CD1c-positive myeloid dendritic cell (primary cell): ENCODE measurements around the gene DHRS3.
"Not testable (repeated sequence)": the region's sequence is repeated elsewhere in the genome, so short reads cannot be mapped to it uniquely, and the experiment has no call there.

Experiments
- DNase-seq: peaks from one replicate; pipeline ENCODE4 v3.0.0-alpha.2; 2016; ENCODE audit errors: extremely low spot score

The DHRS3 gene

DNA sequence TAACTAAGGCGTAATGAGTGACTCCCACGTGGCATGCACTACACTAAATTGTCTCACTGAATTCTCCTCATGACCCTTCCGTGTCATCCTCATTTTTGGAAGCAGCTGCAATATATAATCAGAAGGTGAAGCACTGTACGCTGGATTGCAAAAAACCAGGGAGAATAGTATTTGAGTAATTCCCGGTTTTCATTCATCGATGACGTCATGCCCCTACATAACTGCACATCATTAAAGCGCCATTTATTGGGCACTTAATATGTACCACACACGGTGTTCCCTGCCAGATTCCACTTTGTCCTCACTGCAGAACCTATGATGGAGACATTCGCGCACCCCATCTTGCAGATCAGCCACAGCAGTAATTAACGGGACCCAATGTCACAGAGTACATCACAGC is 41.0 kb downstream of the DHRS3 start:
- DNase-seq = no peak

DNA sequence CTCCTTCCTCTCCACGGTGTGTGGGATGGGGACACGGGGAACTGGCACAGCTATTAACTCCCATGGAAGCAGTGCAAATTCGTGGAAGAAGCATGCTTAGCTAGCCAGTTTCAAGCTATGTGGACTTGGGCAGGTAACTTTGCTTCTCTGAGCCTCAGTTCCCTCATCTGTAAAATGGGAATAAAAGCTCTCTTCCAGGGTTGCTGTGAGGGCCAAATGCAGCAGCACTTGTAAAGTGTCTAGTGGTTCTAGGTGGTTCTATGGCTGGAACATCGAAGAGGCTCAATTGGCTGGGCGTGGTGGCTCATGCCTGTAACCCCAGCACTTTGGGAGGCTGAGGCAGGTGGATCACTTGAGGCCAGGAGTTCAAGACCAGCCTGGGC is 43.3 kb downstream of the DHRS3 start:
- DNase-seq = no peak

DNA sequence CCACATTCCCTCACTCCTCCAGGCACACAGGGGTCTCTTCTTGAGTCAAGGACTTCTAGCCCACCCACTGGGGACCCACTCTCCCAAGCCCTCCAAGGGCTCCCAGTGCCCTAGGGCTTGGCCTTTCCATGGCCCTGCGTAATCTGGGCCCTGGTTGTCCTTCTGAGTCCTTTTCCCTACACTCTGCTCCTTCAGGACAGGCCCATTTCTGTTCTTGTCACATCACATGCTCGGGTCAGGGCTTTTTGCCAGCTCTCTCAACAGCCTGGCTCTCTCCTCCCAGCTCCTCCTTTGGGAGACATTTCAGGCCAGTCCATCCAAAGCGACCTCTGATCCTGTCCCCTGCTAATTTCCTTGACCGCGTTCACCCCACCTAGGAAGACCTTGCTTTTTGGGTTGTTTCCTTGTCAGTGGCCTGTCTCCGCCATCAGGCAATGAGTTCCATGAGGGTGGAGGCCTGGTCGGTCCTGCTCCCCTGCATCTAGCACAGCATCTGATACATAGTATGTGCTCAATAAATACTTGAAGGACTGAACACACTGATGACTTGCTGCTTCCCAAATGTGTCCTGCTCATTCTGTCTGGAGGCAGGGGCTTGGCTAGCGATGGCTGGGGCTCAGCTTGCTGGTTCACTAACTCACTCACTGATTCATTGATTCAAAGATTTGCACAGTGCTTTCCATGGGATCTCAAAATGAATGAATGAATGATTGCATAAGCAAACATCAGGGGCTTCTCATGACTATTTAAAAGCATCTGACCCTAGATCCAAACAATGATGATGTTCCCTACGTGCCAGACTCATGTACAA is 44.8 kb downstream of the DHRS3 start:
- no peak for DNase-seq

DNA sequence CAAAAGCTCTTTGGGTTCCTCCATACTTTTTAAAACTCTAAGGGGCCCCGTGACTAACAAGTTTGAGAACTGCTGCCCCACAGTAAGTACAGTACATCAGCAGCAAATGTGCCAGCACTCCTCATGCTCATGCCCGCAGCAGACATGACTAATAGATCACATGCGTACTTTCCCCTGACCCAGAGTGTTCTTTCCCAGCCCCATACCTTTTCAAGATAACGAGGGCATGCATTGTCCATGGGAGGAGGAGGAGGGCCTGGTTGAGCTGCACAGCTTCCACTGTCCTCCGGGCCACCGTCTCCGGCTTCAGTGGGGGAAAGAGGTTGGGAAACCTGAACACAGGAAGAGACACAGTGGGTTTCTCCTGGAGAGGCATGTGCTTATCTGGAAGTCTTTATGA is 45.5 kb downstream of the DHRS3 start:
- no peak for DNase-seq

DNA sequence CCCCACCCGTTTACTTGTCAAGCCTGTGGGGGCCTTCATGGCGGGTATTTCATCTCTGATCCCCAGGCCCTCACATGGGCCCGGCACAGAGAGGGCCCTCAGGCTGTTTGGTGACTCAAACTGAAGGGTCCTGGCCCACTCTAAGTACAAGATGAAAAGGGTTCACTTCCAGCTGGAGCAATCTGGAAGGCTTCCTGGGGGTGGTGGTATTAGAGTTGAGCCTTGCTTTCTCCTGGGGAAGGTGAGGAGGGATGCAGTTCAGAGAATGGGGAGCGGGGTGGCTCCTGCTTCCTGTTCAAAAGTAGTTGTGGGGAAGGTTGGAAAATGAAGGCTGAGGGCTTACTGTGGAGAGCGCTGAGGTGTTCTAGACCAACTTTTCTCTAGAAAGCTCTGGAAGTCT is 47.7 kb downstream of the DHRS3 start:
- DNase-seq = no peak

DNA sequence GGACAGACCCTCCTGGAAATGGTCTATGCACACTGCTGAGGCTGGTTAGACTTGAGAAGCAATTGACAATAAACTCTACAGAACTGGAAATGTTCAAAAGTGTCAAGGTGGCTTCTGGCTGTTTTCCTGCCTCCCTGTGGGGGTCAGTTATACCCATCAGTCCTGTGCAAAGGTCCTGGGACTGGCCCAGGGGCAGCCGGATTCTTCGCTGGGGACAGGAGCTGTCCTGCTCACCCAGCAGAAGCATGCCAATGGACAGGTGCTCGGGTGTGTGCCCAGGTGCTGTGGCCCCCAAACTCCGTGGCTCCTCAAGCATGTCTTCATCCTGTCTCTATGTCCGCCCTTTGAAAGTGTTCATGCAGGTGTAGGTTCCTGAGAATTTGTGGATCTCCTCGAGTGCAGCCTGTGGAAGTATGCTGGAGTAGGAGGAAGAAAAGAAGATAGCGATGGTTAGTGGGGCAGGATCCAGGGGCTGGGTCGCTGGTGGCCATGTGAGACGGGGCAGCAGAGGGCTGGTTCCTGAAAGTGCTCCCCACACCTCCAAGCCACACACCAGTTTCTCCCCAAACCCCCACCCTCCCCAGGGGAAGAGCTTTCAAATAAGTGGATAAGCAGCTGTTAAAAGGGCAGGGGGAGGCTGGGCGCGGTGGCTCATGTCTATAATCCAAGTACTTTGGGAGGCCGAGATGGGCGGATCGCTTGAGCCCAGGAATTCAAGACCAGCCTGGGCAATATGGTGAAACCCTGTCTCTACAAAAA is 49.8 kb downstream of the DHRS3 start:
- no peak for DNase-seq

DNA sequence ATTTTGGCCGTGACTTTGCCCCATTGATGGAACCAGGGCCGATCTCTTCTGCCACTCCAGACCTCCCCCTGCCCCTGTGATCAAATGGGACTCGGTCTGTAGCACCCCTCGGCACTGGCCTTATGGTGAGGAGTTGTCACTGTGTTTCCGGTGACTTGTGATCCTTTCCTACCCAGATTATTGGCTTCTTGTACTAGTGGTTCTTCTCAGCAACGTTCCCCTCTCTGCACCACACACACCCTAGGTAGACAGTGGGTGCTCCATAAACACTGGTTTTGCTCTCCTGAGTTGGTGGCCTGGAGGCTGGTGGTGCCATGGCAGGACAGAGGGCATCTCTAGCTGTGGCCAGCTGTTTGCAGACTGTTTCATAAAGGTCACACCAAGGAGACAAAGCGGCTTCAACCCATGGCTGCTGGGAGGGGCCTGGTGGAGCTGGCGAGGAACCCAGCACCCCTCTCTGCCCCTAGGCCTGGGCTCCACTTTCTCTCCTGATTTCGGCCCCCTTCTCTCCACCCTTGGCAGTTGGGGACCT is 50.7 kb downstream of the DHRS3 start:
- DNase-seq = no peak

DNA sequence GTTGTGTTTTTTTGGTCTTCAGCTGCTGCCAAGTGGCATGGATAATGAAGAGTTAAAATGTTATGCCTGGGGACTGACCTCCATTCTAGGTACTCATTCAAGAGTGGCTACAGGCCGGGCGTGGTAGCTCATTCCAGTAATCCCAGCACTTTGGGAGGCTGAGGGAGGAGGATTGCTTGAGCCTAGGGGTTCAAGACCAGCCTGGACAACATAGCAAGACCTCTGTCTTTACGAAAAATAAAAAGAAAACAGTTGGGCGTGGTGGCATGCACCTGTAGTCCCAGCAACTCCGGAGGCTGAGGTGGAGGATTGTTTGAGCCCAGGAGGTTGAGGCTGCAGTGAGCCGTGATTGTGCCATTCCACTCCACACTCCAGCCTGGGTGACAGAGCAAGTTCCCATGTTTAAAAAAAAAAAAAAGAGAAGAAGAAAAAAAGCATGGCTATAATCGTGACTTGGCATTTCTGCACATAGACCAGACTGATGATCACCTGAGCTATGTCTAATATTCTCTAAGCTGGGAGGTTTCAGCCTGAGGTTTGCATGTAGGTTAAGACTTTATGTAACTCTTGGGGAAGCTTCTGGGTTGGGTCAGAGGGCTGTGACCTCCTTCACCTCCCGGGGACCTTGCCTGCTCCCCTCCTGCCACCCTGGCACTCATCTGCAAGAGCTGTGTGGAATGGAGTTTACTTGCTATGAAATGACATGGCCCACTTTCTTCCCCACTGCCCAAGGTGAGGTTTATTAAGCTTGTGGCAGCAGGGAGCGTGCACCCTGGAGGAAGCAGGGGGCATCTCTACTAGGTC is 51.3 kb downstream of the DHRS3 start:
- no peak for DNase-seq

DNA sequence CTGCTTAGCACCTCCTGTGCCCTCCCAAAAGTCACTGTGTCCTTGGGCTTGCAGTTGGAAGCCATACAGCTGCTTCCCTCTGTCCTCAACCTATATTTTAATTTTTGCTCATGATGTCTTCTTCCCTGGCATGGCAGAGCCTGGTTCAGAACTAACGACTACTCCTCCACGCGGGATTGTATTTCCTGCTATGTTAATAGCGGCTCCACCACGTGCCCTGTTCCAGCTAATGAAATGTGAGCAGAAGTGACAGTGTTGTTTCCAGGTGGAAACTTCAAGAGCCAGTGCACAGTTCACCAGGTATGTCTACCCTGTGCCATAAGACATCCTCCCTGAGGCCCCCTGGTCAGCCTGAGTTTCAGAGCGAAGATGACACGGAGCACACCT is 52.1 kb downstream of the DHRS3 start:
- DNase-seq = no peak

DNA sequence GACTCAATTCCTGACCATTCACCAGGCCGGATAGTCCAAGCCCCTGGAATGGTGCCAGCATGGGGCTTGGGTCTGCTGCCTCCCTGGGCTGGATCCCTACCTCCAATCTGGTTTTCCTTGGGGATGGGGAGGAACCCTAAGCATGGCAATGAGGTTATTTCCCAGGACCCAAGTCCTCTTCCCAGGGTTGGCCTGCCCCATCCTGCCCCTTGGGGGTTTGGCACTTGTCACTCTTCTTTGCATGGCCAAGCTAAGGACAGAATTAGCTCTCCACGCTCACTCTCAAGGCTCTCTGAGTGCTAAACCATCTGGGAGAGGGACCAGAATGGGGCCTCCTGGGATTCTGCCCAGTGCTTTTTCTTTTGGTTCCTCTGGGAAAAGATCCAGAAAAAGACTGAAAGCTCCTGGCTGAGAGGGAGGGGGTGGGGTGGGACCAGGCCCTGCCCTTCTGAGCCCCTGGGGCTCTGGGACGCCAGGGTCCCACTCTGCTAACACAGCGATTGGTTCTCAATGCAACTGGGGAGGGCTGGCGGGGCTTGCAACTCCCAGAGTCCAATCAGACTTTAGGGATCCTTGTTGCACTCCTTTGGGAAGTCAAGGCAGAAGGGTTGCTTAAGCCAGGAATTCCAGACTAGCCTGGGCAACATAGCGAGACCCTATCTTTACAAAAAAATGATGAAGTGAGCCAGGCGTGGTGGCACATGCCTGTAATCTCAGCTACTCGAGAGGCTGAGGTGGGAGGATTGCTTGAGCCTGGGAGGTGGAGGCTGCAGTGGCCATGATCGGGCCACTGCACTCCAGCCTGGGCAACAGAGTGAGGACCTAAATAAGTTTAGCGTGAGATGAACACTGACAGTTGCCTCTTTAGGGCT is 52.7 kb downstream of the DHRS3 start:
- DNase-seq = no peak

DNA sequence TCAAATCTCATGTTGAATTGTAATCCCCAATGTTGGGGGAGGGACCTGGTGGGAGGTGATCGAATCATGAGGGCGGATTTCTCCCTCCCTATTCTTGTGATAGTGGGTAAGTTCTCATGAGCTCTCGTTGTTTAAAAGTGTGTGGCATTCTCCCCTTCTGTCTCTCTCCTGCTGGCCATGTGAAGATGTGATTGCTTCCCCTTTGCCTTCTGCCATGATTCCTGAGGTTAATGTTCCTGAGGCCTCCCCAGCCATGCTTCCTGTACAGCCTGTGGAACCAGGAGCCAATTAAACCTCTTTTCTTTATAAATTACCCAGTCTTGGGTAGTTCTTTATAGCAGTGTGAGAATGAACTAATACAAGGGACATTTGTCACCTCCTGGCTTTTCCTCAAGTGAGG is 53.8 kb downstream of the DHRS3 start:
- not testable (repeated sequence) for DNase-seq

DNA sequence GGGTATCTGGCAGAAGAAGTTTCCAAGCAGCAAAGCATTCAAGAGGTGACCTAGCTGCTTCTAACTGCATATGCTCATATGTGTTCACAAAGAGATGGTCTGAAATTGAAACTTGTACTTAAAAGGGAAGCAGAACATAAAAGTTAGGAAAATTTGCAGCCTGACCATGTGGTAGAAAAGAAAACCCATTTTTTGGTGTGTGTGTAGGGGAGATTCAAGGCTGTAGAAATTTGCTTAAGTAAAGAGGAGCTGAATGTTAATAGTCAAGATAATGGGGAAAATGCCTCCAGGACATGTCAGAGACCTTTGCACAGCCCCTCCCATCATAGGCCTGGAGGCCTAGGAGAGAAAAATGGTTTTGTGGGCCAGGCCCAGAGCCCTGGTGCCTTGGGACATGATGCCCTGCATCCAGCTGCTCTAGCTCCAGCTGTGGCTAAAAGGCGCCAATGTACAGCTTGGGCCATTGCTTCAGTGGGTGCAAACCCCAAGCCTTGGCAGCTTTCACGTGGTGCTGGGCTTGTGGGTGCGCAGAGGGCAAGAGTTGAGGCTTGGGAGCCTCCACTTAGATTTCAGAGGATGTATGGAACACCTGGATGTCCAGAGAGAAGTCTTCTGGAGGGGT is 54.9 kb downstream of the DHRS3 start:
- no peak for DNase-seq

DNA sequence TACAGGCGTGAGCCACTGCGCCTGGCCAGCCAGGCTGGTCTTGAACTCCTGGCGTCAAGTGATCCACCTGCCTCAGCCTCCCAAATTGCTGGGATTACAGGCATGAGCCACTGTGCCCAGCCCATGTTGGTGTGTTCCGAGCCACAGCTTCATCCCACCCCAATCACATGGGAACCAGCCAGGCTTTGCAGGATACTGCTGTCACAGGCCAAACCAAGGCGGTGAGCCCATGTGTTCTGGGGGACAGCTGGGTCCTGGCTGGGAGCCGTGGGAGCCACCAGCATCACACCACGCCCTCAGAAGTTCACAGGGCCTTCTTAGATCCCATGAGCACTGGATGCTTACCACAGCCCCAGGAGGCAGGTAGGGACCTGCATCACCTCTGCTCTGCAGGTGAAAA is 56.9 kb downstream of the DHRS3 start:
- DNase-seq = no peak

DNA sequence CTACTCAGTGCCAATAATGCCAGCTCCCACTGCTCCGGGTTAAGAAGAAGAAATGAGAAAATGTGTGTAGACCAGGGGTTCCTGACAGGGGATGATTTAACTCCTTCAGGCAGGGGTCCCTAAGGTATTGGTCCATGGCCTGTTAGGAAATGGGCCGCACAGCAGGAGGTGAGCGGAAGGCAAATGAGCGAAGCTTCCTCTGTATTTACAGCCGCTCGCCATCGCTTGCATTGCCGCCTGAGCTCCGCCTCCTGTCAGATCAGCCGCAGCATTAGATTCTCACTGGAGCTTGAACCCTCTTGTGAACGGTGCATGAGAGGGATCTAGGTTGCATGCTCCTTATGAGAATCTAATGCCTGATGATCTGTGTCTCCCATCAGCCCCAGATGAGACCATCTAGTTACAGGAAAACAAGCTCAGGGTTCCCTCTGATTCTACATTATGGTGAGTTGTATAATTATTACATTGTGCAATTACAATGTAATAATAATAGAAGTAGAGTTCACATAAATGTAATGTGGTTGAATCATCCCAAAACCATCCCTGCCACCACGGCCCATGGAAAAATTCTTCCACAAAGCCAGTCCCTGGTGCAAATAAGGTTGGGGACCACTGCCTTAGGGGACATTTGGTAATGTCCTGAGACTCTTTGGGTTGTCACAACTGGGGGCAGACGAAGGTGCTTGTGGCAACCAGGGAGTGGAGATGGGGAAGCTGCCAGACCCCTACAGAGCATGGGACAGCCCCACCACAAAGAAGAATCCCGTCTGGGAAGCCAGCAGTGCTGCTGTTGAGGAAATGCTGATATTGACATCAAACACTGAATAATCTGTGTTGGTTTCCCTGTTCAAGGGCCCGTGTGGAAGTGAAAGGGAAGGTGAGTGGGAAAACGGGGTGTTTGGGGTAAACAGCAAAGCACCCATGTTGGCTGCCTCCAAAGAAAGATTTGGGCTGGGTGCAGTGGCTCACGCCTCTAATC is 60.8 kb downstream of the DHRS3 start:
- no peak for DNase-seq

DNA sequence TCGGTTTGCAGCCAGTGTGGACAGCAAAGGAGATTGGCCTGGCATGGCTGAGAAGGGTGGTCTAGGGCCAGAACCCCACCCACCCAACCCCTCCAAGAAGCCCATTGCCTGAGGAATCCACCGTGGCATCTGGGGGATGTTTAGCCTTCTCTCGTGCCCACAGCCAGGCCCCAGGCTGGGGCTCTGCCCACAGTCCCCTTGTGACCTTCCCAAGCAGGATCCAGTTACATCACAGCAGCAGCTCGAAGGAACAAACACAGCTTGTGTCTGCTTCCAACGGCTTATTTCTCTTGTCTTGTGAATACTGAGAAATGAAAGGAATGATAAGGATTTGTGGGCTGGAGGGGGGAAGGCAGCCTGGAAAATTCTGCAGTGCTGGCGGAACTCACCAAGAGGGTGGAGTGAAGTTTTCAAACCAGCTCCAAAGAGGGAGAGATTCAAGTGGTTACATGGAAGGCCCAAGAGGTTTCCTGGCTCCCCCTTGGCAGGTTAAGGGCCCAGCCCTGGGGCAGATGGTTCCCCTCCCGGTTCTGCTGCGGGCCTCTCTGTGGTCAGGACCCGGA is 61.6 kb downstream of the DHRS3 start:
- DNase-seq = no peak

DNA sequence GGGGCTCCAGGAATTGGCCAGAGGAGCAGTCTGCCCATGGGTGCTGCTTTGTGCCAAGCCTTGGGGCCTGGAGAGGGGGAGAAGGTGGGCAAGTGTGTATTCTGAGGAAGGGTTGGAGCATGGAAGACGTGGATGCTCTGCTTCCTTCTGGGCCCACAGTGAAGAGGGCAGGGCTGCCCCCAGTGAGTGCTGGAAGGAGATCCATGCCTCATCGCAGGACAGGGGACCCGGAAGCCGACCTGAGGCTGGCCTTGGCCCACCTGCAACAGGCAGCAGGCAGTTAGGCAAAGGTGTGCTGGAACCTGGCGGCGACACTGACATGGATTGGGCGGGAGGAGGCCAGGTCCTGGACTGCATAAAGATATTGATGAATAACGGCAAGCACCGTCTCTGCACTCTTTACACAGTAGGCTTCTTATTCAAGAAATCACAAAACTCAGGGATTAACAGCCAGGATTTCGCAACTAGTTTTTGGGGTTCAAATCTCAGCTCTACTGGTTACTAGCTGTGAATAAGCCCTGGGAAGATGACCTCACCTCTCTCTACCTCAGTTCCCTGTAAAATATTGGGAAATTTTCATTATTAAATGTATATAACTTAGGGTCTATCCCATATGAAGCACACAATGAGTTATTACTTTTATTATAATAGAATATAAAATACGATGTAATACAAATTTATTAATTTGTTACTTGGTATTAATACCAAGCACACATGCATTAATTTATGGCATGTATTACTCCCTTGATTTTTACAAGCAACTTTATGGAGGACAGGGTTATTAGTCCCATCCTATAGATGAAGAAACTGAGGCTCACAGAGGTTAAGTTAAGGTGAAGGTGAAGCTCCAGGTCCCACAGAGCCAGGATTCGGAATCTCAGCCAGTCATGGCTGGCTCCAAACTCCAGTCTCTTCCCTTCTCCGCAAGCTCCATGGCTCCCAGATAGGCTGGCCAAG is 62.3 kb downstream of the DHRS3 start:
- no peak for DNase-seq

DNA sequence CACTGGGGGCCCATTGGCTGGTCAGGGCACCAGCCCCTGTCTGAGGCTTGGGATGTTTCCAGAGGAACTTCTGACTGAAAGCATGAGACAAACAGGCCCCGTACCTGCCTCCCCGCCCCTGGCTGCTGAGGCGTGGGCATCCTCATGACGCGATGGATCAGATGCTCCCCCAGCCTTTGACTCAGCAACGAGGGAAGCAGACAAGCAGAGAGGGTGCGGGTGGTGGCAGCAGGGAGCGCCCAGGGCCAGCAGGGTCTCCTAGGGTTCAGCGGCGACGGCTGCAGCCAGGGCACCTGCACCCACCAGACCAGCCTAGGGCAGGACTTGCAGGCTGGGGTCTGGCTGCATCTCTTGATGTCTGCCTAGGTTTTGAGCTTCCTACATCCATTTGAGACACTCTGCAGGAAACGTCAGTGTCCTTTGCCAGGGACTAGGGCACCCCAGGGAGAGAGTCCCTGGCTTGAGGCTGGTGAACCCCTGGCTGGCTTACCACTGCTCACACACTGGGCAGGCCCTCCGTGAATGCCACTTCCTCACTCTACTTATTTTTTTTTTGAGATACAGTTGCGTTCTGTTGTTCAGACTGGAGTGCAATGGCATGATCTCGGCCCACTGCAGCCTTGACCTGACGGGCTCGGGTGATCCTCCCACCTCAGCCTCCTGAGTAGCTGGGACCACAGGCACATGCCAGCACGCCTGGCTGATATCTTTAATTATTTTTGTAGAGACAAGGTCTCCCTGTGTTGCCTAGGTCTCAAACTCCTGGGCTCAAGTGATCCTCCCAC is 63.3 kb downstream of the DHRS3 start:
- DNase-seq = no peak
